GM12878 (cell line): ENCODE data around the gene DPH1. TPM values are rescaled to one million over a fixed set of nuclear protein-coding genes. Genes with fewer than 3 reads are reported as not detected.

Experiments
- ATAC-seq: fragments of 200-7000 bp; cut with Tn5 transposase; 3 replicates; pipeline ENCODE4 v1.9.1; 2020; ENCODE audit warnings: mild to moderate bottlenecking, moderate library complexity
- BruUV-seq: library from RNA; stranded (reverse); fragments of 400-500 nt; replicated peaks from 2 replicates; lab custom pipeline; 2021; lab: Mats Ljungman, UMichigan
- CTCF ChIA-PET: fragments of 300-600 bp; sonication (Branson Sonifier 250); formaldehyde crosslinking; extraction: SDS; loops from one replicate; lab custom pipeline; 2021; ENCODE audit warnings: inconsistent platforms; lab: Yijun Ruan, JAX
- POLR2A ChIA-PET: fragments of 350-600 bp; formaldehyde crosslinking; extraction: SDS; loops from one replicate; lab custom pipeline; 2021; ENCODE audit warnings: inconsistent platforms; lab: Charles Lee
- RAD21 ChIA-PET: fragments of 300-600 bp; sonication (Branson Sonifier 250); formaldehyde crosslinking; loops from one replicate; lab custom pipeline; 2023; ENCODE audit warnings: antibody characterized with exemption; ENCODE audit not compliant: unreplicated experiment; lab: Charles Lee
- SMC1A ChIA-PET: fragments of 300-600 bp; sonication (Branson Sonifier 250); formaldehyde crosslinking; loops from one replicate; lab custom pipeline; 2023; ENCODE audit not compliant: unreplicated experiment, uncharacterized antibody; lab: Charles Lee
- DNase-seq: peaks from one replicate; pipeline ENCODE4 v3.0.0-alpha.2; 2011; ENCODE audit warnings: low read depth, low spot score
- FAIRE-seq: peaks from 3 replicates; lab custom pipeline; 2011; peaks lifted over from hg19 to GRCh38; lab: Jason Lieb, UNC
- H2AFZ ChIP-seq: 2 replicates; pipeline ENCODE4 v1.6.0; 2011; ENCODE audit warnings: low read depth, low read length, control low read depth; ENCODE audit not compliant: control insufficient read depth
- H3K27ac ChIP-seq: 2 replicates; pipeline ENCODE4 v1.5.1; 2011; ENCODE audit warnings: control low read depth; ENCODE audit not compliant: control insufficient read depth, insufficient read depth
- H3K27me3 ChIP-seq, 2 experiments: replicated peaks in 1 of 2; 2 replicates each; pipeline versions ENCODE4 v1.6.0 to v1.6.1; 2011; ENCODE audit warnings: low read length in 1 of 2; ENCODE audit not compliant: control insufficient read depth in 2 of 2, insufficient read depth in 2 of 2
- H3K36me3 ChIP-seq, 2 experiments: 2 replicates each; pipeline ENCODE4 v1.5.1; 2011; ENCODE audit warnings: low read length in 1 of 2; ENCODE audit not compliant: control insufficient read depth in 2 of 2, insufficient read depth in 2 of 2
- H3K4me1 ChIP-seq: 2 replicates; pipeline ENCODE4 v1.6.1; 2011; ENCODE audit warnings: mild to moderate bottlenecking, low read length, moderate library complexity, mixed read lengths; ENCODE audit not compliant: control insufficient read depth, insufficient read depth
- H3K4me2 ChIP-seq: 2 replicates; pipeline ENCODE4 v1.6.0; 2011; ENCODE audit warnings: control low read depth; ENCODE audit not compliant: control insufficient read depth, insufficient read depth
- H3K4me3 ChIP-seq: fragments of 200-600 bp; sonication (generic); 2 replicates; pipeline ENCODE4 v1.5.1; 2016
- H3K79me2 ChIP-seq: 2 replicates; pipeline ENCODE4 v1.6.0; 2011; ENCODE audit warnings: low read length; ENCODE audit not compliant: control insufficient read depth, insufficient read depth
- H3K9ac ChIP-seq: 2 replicates; pipeline ENCODE4 v1.8.0; 2011; ENCODE audit warnings: low read length, control low read depth, mixed read lengths; ENCODE audit not compliant: control insufficient read depth, insufficient read depth
- H3K9me3 ChIP-seq: replicated peaks from 3 replicates; pipeline ENCODE4 v1.5.1; 2011; ENCODE audit warnings: mild to moderate bottlenecking, low read length; ENCODE audit not compliant: control insufficient read depth, insufficient read depth
- H4K20me1 ChIP-seq: 2 replicates; pipeline ENCODE4 v1.6.0; 2011; ENCODE audit not compliant: control insufficient read depth, insufficient read depth
- CBFB ChIP-seq: IDR thresholded peaks from 2 replicates; pipeline ENCODE4 v1.6.1; 2016; ENCODE audit warnings: antibody characterized with exemption, low read depth
- HDGF ChIP-seq: fragments of 450-650 bp; IDR thresholded peaks from 2 replicates; pipeline ENCODE4 v1.6.1; 2016; ENCODE audit warnings: antibody characterized with exemption
- SP1 ChIP-seq: IDR thresholded peaks from one replicate; pipeline ENCODE4 v1.6.1; 2011; ENCODE audit warnings: low read depth, low read length
- SUPT20H ChIP-seq: IDR thresholded peaks from 2 replicates; pipeline ENCODE4 v1.6.1; 2011; ENCODE audit warnings: low read depth, mild to moderate bottlenecking, low read length, moderate library complexity, borderline replicate concordance; ENCODE audit not compliant: control insufficient read depth
- TCF12 ChIP-seq: IDR thresholded peaks from 2 replicates; pipeline ENCODE4 v1.6.1; 2011; ENCODE audit warnings: low read depth, mild to moderate bottlenecking, low read length
- WGBS: methylation state at CpG from one replicate; pipeline ENCODE4 v1.1.6; 2016; ENCODE audit warnings: low lambda C conversion rate; ENCODE audit not compliant: insufficient replicate concordance, insufficient coverage; ENCODE audit errors: missing lambda C conversion rate; 5-methylcytosine and 5-hydroxymethylcytosine counted together
- in situ Hi-C: fragments of 300-500 bp; cut with MboI; formaldehyde crosslinking; loops from 9 replicates; pipeline ENCODE4 v1.14.3; 2018; ENCODE audit warnings: mixed read lengths
- intact Hi-C: fragments of 100-400 bp; cut with micrococcal nuclease; formaldehyde crosslinking; loops from one replicate; pipeline ENCODE4 v1.14.2; 2022; ENCODE audit not compliant: unreplicated experiment
- polyA plus RNA-seq, 11 experiments: library from polyadenylated mRNA; depleted of rRNA in 4 of 11; unstranded in 6 of 11; stranded (reverse) in 5 of 11; fragments of >200 nt; fragmentation: Nextera tagmentation in 4 of 11; fragmentation: Illumina TruSeq in 1 of 11; extraction: Ambion mirVana in 4 of 11; extraction: Trizol in 1 of 11; gene quantifications; 1 replicate in 1 of 11; 2 replicates in 10 of 11; pipeline versions ENCODE4 v1.2.1 to v1.2.3, GENCODE V29; 2011 to 2016; ENCODE audit warnings: inconsistent platforms in 2 of 11, missing spikeins in 2 of 11, low read depth in 1 of 11
- total RNA-seq, 4 experiments: library from RNA; depleted of rRNA in 3 of 4; stranded (reverse); fragments of >200 nt in 3 of 4; fragmentation: Illumina TruSeq in 1 of 4; extraction: Trizol in 1 of 4; gene quantifications; 2 replicates each; pipeline versions ENCODE4 v1.2.1 to v1.2.3, GENCODE V29; 2013 to 2021
- TF ChIP-seq, protein P1 (sequence below): fragments of 450-650 bp; IDR thresholded peaks from 2 replicates; pipeline ENCODE4 v1.6.1; 2017; ENCODE audit warnings: mild to moderate bottlenecking, moderate library complexity

The DPH1 gene
- total and polyA plus RNA-seq, 10 of the 15 experiments (the other 5 are each of a cell fraction or from before 2014, with no cell fraction given) = 0.29 to 33.6 (median 20.2) TPM

DNA sequence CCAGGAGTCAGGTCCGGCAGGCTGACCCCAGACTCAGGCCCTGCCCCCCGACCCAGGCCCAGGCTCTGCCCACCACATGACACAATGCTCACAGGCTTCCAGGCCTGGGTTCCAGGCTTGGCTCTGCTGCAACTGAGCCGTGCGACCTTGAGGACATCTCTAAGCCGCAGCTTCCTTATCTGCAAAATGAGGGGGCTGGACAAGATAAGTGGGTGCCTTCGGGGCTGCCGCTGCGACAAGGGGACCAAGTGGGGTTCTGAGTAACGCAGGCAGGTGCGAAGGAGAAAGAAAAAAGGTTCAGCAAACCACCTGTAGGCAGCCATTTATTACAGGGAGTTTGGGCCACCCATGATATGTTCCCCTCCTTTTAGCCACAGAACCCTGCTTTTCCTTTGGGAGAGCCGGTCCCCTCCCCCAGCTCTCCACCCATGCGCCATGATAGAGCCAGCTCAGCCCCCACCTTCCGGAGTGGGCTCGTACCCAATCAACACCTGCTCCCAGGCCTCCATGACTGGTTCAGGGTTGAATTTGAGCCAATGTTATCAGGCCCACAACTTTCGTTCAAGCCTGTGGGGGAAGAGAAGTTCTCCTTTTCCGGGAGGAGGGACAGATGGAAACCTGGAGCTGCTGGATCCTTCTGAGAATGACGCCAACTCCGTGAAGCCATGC, 43.0 kb upstream of the DPH1 start (continued):
- TF ChIP-seq, protein P1, sequence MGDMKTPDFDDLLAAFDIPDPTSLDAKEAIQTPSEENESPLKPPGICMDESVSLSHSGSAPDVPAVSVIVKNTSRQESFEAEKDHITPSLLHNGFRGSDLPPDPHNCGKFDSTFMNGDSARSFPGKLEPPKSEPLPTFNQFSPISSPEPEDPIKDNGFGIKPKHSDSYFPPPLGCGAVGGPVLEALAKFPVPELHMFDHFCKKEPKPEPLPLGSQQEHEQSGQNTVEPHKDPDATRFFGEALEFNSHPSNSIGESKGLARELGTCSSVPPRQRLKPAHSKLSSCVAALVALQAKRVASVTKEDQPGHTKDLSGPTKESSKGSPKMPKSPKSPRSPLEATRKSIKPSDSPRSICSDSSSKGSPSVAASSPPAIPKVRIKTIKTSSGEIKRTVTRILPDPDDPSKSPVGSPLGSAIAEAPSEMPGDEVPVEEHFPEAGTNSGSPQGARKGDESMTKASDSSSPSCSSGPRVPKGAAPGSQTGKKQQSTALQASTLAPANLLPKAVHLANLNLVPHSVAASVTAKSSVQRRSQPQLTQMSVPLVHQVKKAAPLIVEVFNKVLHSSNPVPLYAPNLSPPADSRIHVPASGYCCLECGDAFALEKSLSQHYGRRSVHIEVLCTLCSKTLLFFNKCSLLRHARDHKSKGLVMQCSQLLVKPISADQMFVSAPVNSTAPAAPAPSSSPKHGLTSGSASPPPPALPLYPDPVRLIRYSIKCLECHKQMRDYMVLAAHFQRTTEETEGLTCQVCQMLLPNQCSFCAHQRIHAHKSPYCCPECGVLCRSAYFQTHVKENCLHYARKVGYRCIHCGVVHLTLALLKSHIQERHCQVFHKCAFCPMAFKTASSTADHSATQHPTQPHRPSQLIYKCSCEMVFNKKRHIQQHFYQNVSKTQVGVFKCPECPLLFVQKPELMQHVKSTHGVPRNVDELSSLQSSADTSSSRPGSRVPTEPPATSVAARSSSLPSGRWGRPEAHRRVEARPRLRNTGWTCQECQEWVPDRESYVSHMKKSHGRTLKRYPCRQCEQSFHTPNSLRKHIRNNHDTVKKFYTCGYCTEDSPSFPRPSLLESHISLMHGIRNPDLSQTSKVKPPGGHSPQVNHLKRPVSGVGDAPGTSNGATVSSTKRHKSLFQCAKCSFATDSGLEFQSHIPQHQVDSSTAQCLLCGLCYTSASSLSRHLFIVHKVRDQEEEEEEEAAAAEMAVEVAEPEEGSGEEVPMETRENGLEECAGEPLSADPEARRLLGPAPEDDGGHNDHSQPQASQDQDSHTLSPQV = no peak
- TF ChIP-seq SUPT20H (no peak), CBFB (no peak), TCF12 (no peak), SP1 (no peak)

DNA sequence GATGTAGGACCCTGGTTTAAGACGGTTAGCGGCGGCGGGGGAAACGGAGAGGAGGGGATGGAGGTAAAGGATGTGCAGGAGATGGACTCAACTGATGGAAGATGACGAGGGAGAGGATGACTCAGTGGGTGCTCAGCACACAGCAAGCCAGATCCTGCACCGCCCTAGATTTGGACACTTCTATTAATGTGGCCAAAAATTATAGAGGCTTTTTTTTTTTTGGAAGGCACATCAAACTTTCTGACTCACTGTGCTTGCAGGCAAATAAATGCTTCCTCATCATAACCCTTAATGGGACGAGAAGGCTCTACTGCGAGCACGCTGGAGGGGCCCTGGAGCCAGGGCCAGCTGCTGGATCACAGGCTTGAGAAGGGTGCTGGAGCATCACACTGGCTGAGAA, 40.8 kb upstream of the DPH1 start:
- no peak for FAIRE-seq
- no peaks in the 10 kb centered on the region; a peak in 2 of 4 replicates for H3K27me3 ChIP-seq
- H3K4me3 ChIP-seq = no peak overlapping the region
- ChIA-PET SMC1A (no interaction called here), CTCF (no interaction called here), POLR2A (no interaction called here), RAD21 (no interaction called here)
- H3K9me3 ChIP-seq = no peaks in the 10 kb centered on the region
- no TSS peak for BruUV-seq
- H3K27ac ChIP-seq = no peak overlapping the region
- H3K4me2 ChIP-seq = no peak overlapping the region
- no peak overlapping the region for H3K9ac ChIP-seq
- in situ Hi-C loops (no loop called here), intact Hi-C loops (no loop called here)
- no peak for TF ChIP-seq HDGF
- H2AFZ ChIP-seq = no peak overlapping the region
- no peaks in the 10 kb centered on the region for H3K36me3 ChIP-seq
- 62% methylated on average over 10 of the region's 10 CpGs for WGBS
- no peak for ATAC-seq
- no peaks in the 10 kb centered on the region for H3K4me1 ChIP-seq
- no peak for DNase-seq
- no peaks in the 10 kb centered on the region for H4K20me1 ChIP-seq
- H3K79me2 ChIP-seq = no peaks in the 10 kb centered on the region
